SK-N-SH treated with all-trans-retinoic acid at 6 μM for 48 hours (cell line): ENCODE data around the gene KCNMB1.

Source experiments
- ARNTL ChIP-seq: fragments of 450-650 bp; formaldehyde crosslinking; IDR thresholded peaks from 2 replicates; pipeline ENCODE4 v1.5.0; 2020; ENCODE audit warnings: low read depth, mild to moderate bottlenecking, moderate library complexity, borderline replicate concordance
- CREB5 ChIP-seq: fragments of 250-450 bp; sonication (Bioruptor Pico); IDR thresholded peaks from 2 replicates; pipeline ENCODE4 v1.5.1; 2020; ENCODE audit warnings: low read depth, mild to moderate bottlenecking, moderate library complexity
- ESRRG ChIP-seq: fragments of 250-450 bp; sonication (Bioruptor Pico); IDR thresholded peaks from 2 replicates; pipeline ENCODE4 v1.6.1; 2021; ENCODE audit warnings: mild to moderate bottlenecking
- GLIS3 ChIP-seq: fragments of 250-450 bp; sonication (Bioruptor Pico); IDR thresholded peaks from 2 replicates; pipeline ENCODE4 v1.5.0; 2020; ENCODE audit warnings: mild to moderate bottlenecking, moderate library complexity
- ISL1 ChIP-seq: fragments of 250-450 bp; sonication (Bioruptor Pico); IDR thresholded peaks from 2 replicates; pipeline ENCODE4 v2.1.2; 2022; ENCODE audit warnings: mild to moderate bottlenecking, moderate library complexity
- OSR1 ChIP-seq: fragments of 250-450 bp; sonication (Bioruptor Pico); IDR thresholded peaks from 2 replicates; pipeline ENCODE4 v1.8.0; 2022; ENCODE audit warnings: moderate library complexity, mild to moderate bottlenecking, inconsistent platforms
- PATZ1 ChIP-seq: fragments of 250-450 bp; sonication (Bioruptor Pico); IDR thresholded peaks from 2 replicates; pipeline ENCODE4 v1.8.0; 2020; ENCODE audit warnings: mild to moderate bottlenecking, moderate library complexity, borderline replicate concordance
- PPARA ChIP-seq: fragments of 250-450 bp; sonication (Bioruptor Pico); IDR thresholded peaks from 2 replicates; pipeline ENCODE4 v1.5.0; 2020; ENCODE audit warnings: mild to moderate bottlenecking, borderline replicate concordance
- RARB ChIP-seq: fragments of 250-450 bp; sonication (Bioruptor Pico); IDR thresholded peaks from 2 replicates; pipeline ENCODE4 v1.8.0; 2021; ENCODE audit warnings: mild to moderate bottlenecking, moderate library complexity
- SNAI2 ChIP-seq: fragments of 250-450 bp; sonication (Bioruptor Pico); IDR thresholded peaks from 2 replicates; pipeline ENCODE4 v1.5.0; 2020; ENCODE audit warnings: mild to moderate bottlenecking, moderate library complexity
- TCF4 ChIP-seq: fragments of 250-450 bp; sonication (Bioruptor Pico); IDR thresholded peaks from 2 replicates; pipeline ENCODE4 v1.8.0; 2021; ENCODE audit warnings: mild to moderate bottlenecking, moderate library complexity, borderline replicate concordance
- TOX ChIP-seq: fragments of 250-450 bp; sonication (Bioruptor Pico); IDR thresholded peaks from 2 replicates; pipeline ENCODE4 v1.8.0; 2021; ENCODE audit warnings: mild to moderate bottlenecking, moderate library complexity, borderline replicate concordance
- ZFP3 ChIP-seq: fragments of 250-450 bp; sonication (Bioruptor Pico); IDR thresholded peaks from 2 replicates; pipeline ENCODE4 v1.5.0; 2020; ENCODE audit warnings: mild to moderate bottlenecking, moderate library complexity
- ZFP30 ChIP-seq: fragments of 450-650 bp; formaldehyde crosslinking; IDR thresholded peaks from 2 replicates; pipeline ENCODE4 v1.5.0; 2022; ENCODE audit warnings: mild to moderate bottlenecking, moderate library complexity

- TF ChIP-seq ARNTL (CRISPR knock-in tag) (no peak), GLIS3 (no peak), PATZ1 (no peak), OSR1 (no peak), RARB (CRISPR knock-in tag) (no peak), ESRRG (CRISPR knock-in tag) (no peak), SNAI2 (CRISPR knock-in tag) (no peak), ZFP30 (CRISPR knock-in tag) (no peak), TOX (CRISPR knock-in tag) (no peak), TCF4 (CRISPR knock-in tag) (no peak), ISL1 (CRISPR knock-in tag) (no peak), CREB5 (CRISPR knock-in tag) (no peak), ZFP3 (CRISPR knock-in tag) (no peak), PPARA (CRISPR knock-in tag) (no peak)
Measured at GRCh38 chr5:170389550-170389892, 354 bp upstream of the KCNMB1 start.
